ENCODE measurements around the gene CTSD.
A peak's percentile ranks its signal among the peaks of the same experiment; 100 is the strongest.

The CTSD gene

DNA sequence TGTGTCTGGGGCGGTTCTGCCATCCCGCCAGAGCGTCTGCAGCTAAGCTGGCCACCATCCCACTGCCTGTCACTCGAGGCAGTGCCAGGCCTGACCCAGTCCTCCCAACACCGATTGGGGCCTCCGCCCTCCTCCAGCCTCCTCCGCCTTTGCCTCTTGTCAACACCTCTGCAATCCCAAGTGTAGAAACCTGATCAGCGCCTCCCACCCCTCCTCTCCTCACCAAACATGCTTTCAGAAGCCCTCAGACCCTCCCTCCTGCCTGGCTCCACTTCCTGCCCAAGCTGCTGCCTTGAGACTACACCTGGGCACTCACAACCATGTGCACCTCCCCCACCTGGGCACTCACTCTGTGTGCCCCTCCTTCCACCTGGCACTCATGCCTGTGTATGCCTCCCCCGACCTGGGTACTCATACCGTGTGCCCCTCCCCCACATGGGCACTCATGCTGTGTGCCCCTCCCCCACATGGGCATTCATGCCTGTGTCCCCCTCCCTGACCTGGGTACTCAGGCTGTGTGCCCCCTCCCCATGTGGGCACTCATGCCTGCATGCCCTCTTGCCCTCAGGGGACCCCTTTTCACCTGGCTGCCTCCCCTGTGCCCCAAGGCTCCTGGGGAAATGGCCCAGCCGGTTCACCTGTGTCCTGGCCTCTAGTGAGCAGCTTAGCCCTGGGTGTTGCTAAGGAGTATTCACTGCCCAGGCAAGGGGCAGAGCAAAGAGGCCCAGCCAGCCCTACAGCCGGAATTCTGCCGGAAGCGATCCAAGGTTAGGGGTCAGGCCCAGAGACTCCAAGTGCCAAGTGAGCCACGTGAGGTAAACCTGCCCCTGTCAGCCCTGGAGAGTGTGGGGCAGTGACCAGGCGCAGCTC is 7.8 kb downstream of the CTSD start:
- no peak for DNase-seq (ENCODE audit: low spot score)

DNA sequence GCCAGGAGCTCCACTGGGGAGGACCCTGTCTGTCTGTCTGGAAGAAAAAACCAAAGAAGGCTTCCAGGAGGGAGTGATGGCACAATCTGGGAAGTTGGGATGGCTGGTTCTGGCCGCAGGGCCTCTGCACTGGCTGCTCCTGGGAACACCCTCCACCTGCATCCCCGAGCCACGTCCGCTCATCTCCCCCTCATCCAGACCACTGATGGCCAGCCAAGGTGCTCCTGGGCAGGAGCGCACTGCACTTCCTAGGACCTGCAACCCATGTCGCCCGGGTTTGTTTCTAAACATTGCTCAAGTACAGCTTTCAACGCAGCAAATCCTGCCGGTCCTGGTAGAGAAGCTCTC is 8.4 kb downstream of the CTSD start:
- no peak for DNase-seq (ENCODE audit: low spot score)

DNA sequence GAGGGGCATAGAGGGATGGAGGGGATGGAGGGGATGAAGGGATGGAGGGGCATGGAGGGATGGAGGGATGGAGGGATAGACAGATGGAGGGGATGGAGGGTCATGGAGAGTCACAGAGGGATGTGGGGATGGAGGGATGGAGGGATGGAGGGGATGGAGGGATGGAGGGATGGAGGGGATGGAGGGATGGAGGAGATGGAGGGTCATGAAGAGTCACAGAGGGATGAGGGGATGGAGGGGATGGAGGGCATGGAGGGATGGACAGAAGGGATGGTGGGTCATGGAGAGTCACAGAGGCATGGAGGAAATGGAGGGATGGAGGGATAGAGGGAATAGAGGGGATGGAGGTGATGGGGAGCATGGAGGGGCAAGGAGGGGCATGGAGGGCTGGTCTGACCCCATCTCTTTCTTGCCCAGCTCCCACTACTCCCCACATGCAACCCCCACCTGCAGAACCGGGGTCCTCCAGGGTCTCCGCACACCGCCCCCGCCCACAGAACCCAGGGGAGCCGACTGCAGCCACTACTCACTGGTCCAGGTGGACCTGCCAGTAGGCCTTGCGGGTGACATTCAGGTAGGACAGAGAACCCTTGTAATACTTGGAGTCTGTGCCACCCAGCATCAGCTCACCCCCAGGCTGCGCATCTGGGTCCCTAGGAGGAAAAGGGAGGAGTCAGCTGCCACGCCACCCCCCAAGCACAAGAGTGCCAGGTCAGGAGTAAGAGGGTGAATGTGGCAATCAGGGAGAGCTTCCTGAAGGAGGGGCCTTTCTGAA is 9.2 kb downstream of the CTSD start:
- no peak for DNase-seq (ENCODE audit: low spot score)

DNA sequence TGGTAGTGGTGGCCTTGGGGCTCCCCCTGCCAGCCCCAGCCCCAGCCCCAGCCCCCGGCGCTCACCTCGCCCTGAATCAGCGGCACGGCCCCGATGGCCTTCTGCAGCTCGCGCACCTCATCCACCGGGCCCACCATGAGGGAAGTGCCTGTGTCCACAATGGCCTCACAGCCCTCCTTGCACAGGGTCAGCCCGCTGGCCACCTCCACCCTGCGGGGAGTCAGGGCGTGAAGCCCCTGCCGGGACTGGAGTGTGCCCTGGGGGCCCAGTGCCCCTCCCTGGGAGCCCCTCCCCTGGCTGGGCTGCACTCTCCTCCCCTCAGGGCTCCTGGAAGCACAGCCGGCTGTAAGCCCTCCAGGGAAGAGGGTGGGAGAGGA is 9.8 kb downstream of the CTSD start:
- DNase-seq (ENCODE audit: low spot score): no peak

DNA sequence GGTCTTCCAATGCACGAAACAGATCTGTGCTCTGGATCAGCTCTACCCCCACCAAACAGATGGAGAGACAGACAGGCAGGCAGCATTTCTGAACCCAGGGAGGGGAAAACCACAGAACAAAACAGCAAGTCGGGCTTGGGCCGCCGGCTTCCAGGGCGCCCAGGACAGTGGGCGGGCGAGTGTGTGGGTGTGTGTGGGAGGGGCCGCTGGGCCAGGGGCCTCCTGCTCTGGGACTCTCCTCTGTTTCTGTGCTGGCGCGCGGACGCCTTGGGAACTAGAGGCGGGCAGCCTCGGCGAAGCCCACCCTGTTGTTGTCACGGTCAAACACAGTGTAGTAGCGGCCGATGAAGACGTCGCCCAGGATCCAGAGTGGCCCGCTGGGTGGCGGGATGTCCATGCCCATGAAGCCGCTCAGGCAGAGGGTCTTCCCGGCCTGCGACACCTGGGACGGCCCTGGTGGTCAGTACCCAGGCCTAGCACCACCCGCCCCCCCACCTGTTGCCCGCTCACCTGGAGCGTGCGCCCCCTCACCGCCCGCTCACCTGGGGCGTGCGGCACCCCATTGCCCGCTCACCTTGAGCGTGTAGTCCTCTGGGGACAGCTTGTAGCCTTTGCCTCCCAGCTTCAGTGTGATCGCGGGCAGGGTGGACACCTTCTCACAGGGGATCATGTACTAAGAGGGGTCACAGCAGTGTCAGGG is 10.3 kb downstream of the CTSD start:
- no peak for DNase-seq (ENCODE audit: low spot score)

DNA sequence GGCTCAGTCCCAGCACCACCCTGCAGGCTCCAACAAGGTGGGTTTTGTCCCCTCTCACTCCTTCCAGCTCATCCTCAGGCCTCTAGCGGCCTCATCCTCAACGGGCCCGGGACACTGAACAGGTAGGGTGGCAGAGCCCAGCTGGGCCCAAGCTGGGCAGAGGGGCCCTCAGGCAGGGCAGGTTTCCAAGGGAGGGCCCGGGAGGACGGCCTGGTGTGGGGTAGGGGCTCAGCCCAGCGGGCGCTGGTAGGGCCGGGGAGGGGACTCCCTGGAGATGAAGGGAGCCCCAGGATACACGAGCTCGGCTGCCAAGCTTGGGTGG is 10.9 kb downstream of the CTSD start:
- DNase-seq (ENCODE audit: low spot score): no peak

DNA sequence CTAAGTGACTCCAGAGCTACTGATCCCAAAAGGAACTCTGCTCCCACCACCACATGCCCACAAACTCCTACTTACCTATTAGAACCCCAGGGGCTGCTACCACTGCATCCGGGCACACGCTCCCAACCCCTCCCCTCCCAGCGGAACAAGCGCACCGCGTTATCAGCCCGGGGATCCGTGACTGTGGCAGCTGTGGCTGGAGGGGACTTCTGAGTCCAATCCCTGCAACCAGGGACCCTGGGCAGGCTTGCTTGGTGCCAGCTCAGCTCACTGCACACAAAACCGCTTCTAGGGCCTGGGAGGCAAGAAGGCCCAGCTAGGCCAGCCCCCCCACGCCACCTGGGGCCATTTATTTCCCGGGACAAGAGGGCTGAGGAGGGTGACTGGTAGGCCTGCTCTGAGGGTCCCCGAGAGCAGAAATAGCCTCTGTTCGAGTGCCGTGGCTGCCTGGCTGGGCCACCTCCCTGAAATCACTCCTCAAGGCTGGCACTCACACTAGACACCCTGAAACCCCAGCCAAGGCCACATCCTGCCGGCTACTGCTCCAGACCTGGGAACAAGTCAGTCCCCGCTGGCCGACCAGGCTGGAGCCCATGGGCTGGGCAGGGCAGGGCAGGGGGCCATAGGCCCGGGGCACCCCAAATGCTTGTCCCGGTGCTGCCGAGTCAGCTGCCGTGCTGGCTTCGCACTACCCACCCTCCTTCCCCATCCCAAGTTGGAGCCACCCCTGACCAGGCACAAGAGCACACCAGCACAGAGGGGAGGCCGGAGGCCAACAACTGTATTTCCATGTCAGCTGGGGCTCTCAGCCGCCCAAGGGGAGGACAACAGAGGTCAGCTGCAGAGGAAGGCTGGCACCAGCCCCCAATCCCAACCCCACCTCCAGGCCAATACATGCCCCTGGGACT is 11.5 kb downstream of the CTSD start:
- DNase-seq (ENCODE audit: low spot score): no peak

DNA sequence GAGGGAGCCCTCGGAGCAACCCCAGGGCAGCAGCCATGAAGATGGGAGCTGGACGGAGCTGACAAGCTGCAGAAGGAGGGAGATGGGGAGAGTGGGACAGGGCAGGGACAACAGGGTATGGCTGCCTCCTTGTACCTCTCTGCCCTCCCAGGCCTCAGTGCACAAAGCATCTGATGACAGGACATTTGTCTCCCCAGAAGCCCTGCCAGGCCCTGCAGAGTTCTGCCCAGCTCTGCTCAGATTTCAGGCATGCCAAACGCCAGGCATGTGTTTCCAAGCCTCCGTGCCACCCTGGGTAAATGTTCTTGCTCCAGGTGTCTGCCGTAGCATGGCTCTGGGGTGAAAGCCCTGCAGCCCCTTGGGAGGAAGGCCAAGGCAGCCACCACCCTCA is 12.2 kb downstream of the CTSD start:
- no peak for DNase-seq (ENCODE audit: low spot score)

DNA sequence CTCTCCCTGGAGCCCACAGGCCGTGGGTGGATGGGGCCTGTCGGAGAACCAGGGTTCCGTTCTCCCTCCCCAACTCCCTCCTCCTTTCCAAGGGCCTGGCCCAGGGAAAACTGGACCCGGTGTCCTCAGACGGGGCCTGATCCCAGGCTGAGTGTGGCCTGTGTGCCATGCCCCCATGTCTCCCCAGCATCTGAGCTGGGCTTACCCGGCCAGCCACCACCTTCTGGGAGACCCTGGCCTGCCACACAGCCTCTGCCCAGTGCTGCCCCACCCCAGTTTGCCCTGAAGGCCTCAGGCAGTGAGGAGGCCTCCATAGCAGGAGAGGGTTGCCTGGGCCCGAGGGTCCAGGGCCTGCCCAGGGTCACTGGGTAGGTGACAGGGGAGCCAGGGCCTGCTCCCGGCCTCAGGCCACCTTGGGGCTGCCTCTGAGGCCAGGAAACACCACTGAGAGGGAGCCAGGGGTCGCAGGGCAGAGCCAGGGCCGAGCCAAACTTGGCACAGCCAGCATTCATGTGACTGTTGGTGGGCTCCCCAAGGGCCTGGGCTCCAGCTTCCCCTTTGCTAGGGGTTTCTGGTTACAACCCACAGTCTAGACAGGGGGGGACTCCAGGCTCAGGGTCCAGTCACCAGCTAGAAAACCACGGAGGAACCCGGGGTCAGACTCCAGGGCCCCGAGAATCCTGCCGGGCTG is 12.7 kb downstream of the CTSD start:
- DNase-seq (ENCODE audit: low spot score): no peak

DNA sequence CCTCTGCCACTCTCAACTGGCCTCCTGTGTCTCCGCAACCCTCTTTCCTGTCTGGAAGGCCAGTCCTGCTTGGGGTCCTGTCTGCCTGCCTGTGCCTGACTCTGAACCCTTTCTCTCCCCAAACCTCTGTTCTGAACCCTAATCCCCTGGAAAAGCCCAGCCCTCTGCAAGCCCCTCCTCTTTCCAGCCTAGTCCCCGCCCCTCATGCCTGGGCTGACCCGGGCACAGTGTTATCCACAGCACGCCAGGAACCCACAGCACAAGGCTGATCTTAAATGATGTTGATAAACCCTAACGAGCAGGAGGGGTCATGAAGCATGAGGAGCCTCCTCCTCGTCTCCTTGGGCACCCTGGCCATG is 13.3 kb downstream of the CTSD start, which contains the start of gene IFITM10:
IFITM10 (minus strand) TSS at position 115 of the 359 bp plus-strand sequence. CDS start 153 bp downstream, outside the sequence.
- no peak for DNase-seq (ENCODE audit: low spot score)

DNA sequence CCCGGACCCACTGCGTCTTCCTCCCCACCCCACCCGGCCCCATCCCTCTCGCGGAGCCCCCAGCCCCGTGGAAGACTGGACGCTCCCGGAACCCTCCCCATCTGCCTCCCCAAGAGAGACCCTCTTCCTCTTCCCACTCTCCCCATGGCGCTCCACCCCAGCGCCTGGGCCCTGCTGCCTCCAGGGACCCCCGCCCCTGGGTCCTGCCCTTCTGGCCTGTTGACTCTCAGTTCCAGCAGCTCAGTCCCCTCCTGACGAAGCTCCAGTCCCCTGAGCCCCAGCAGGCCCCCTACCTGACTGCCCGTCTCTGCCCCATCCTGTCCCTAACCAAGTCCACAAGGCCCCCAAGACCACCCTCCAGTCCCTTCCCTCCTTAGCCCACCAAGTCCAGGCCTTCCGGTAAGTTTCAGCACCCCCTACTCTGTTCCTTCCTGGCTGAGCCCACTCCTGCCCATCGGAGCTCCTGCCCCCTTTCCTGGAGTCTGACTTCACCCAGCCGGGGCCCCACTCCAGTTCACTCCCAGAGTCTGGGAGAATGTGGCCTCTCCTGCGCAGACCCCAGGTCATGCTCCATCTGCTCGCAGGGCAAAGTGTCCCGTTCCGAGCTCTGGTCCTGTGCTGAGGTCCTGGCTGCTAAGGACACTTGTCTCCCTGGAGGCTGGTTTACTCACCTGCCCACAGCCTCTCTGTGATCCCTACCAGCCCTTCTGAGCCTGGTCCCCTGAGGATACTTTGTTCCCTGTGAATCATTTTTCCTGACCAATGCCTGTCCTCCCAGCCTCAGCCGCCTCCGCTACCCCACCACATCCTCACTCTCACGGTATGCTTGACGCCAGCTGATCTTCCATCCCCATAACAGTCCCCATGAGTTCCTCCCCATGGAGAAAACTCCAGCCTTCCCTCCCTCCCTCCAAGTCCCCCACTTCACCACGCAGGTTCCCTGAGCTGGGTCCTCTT is 14.1 kb downstream of the CTSD start:
- peak; percentile 66 for DNase-seq (ENCODE audit: low spot score)

DNA sequence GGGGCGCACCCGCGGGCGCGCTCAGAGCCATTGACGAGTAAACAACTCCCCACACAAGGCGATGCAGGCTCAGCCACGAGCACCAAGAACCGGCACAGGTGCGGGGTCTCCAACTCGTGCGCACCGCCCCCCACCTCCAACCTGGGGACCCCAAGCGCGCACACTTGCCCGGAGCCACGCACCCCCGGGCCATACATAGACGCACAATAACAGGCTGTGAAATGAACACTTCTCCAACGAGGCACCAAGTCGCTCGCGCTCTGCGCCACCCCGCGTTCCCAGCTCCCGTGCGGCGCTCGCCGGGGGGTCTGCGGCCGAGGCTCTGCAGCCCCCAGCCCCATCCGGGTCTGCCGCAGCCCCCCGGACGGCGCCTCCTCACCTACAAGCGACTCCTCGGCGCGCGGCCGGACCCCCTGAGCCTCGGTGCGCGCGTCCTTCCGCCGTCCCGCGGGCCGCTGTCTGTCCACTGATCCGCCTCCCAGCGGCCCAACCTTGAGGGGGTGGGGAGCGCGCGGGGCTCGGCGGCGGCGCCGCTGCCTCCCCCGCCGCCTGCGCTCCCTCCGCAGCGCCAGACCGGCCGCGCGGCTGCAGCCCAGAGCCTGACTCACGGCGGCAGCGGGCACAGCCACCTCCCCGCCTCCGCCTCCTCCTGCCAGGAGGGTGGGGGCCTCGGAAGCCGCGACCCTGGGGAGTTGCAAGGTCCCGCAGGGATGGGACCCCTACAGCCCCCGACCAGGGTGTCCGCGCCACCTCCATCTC is 14.9 kb downstream of the CTSD start:
- DNase-seq (ENCODE audit: low spot score): peak; percentile 29

DNA sequence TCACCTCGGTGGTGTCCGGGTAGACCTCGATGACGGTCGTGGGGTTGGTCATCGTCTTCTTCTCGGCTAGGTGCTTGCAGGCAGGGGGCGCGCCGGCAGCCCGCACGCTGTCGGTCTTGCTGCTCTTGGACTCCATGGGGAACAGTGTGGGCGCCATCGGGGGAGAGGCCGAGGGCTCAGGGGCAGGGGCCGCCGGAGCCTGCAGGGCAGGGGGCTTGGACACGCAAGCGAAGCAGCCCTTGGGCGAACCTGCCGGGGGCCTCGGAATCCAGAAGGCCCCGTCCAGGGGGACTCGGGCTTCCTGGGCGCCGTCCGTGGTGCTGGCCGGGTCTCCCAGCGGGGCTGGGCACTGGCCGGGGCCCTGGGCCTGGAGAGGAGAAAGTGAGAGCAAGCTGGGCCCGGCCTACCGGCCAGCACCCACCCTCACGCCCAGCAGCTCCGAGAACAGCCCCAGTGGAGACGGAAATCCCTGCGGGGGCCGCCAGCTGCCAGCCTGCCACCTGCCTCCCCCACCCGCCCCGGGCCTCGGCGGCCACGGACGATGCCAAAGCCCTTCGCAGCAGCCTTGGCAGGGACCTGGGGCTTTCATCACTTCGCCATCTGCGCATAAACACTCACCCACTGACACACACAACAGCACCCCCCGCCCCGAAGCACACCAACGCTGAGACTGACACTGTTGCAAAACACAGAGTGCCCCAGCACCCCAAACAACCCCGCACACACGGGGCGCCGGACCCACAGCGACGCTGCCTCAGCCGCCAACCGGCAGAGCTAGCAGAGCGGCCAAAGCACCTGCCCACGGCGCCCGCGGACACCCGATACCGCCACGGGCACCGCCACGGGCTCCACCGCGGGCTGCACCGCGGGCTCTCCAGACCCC is 15.7 kb downstream of the CTSD start:
- no peak for DNase-seq (ENCODE audit: low spot score)

DNA sequence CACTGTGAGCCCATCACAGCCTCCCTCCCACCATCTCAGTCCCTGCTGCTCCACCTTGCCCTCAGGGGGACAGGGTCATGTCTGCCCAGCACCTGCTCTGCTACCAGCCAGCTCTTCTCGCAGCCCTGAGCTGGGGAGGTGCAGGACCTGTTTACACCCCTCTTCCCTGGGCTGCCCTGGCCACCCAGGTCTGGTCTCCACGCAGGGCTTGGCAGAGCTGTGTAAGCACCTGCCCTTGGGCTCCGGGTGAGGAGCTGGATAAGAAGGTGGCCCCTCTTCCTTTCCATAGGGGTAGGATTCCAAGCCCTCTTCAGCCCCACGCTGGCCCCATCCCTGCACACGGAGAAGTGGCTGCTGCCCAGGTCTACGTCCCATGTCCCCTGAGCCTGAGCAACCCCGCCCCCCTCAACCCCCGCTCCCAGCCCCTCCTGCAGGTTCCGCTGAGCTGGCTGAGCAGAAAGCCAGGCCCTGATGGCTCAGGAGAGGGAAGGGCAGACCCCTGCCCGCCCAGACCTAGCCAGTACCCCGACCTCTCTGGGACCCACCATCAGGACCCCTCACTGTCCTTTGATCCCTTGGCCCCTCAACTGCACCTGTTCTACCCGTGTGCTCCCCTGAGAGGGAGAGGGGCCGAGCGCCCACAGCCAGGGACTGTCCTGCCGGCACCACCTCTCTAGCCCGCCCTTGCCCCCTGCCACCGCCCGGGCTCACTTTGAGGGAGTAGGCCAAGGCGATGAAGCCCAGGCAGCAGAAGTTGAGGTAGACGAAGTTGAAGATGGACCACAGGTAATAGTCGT is 16.6 kb downstream of the CTSD start:
- DNase-seq (ENCODE audit: low spot score): no peak

DNA sequence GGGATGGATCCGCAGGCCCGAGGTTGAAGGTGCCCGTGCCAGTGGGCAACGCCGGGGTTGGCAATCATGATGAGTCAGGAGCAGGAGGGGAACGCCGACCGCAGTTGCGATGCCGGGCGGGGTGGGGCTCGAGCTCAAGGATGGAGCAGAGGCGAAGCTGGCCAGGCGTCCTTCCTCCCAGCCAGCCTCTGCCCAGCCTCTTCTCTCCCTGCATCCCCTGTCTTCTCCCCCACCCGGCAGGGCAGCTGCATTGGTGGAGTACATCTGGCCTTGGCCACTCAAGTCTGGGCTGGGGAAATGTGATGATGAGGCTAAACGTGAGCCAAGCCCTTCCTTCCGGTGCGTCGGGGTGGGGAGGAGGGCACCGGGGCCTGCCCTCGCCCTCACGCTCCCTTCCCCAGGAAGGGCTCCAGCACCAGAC is 17.2 kb downstream of the CTSD start:
- no peak for DNase-seq (ENCODE audit: low spot score)

DNA sequence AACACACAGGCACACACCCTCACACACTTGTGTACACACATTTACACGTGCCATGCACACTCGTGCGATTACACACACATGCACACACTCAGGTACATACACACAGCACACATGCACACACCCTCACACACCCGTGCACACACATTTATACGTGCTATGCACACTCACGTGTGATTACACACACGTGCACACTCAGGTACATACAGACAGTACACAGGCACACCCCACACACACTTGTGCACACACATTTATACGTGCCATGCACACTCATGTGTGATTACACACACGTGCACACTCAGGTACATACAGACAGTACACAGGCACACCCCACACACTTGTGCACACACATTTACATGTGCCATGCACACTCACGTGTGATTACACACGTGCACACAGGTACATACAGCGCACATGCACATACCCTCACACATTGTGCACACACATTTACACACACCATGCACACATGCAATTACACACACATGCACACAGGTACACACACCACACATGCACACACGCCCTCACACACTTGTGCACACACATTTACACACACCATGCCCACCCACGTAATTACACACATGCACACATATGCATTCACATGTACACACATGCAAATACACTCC is 17.9 kb downstream of the CTSD start:
- DNase-seq (ENCODE audit: low spot score): no peak
